ENCODE measurements around the gene DNAH3.

DNA sequence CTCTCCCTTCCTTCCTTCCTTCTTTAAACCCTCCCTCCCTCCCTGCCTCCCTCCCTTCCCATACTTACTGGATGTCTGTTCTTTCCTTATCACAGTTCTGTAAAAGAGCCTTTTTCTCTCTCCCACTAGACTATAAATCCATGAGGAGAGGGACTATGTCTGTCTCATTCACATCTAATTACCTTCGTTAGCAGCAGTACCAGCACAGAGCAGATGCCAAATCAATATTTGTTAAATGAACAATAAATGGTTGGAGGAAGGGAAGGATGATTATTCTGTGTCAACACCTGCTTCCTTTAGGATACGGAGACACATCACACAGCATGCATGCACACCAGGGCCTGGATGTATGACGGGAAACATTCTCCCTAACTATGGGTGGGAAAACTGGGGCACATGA, 94.2 kb downstream of the DNAH3 start:
- TF ChIP-seq EZH2phosphoT487 (IDR thresholded peaks at IDR 0.05; ENCODE audit: low read length): no peak
- no peak for TF ChIP-seq CTCF (IDR thresholded peaks at IDR 0.05; ENCODE audit: low read length)
